Frontal cortex (tissue), 4 donors: Measurements from ENCODE around the gene EXOC3. TPM values are rescaled to one million over a fixed set of nuclear protein-coding genes. Genes with fewer than 3 reads are reported as not detected.
"Not testable (repeated sequence)": the region's sequence is repeated elsewhere in the genome, so short reads cannot be mapped to it uniquely, and the experiment has no call there.

ENCODE experiments used
- DNase-seq, 2 donors: peaks; one replicate each; pipeline ENCODE4 v3.0.0; 2012; ENCODE audit warnings: low spot score in 2 of 2
- FAIRE-seq: peaks from 2 replicates; lab custom pipeline; 2012; peaks lifted over from hg19 to GRCh38; lab: Jason Lieb, UNC
- total RNA-seq: library from RNA; depleted of rRNA; stranded (reverse); fragments of >200 nt; gene quantifications from one replicate; pipeline ENCODE4 v1.2.3, GENCODE V29; 2014
- donor health status: control.
- donor health status: control.
- donor health status: control.

EXOC3 gene
- total RNA-seq, 1 donor from 2014 or later, result 22.4 TPM

DNA sequence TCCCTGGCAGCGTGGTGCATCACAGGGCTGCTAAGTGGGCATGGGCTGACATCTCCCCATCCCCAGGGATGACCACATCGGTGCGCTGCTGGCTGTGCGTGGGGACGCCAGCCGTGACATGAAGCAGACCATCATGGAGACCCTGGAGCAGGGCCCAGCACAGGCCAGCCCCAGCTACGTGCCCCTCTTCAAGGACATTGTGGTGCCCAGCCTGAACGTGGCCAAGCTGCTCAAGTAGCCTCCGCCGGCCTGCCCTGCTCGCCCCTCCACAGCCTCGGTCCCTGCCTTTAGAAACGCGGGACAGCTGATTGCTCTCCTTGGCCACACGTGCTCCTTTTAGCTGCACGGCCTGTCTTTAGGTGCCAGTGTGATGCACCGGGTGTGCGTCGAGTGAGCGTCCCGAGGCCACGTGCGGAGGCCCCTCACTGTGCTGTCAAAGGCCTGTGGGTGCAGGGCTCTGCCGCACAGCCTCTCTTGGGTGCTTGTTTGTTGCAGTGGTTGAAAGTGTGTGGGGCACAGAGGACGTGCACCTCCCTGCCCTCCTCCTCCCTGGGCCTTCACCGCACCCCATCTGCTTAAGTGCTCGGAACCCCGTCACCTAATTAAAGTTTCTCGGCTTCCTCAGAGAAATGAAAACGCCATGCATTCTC is 23.8 kb downstream of the EXOC3 start:
- DNase-seq (no peak), FAIRE-seq (no peak)

DNA sequence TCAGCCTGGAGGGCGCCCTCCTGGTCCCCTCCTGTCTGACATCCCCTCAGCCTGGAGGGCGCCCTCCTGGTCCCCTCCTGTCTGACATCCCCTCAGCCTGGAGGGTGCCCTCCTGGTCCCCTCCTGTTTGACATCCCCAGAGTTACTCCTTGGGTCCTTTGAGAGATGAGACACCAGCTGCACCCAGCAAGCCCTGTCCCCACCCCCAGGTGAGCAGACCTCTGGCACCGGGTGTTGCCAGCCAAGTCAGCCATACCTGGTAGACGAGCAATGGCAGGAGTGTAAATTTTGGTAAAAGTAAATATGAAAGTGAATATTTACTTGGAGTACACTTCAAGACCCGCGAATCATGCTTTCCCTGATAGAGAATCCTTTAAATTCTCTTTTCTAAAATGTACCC is 25.4 kb downstream of the EXOC3 start:
- no peak for FAIRE-seq
- no peak for DNase-seq

DNA sequence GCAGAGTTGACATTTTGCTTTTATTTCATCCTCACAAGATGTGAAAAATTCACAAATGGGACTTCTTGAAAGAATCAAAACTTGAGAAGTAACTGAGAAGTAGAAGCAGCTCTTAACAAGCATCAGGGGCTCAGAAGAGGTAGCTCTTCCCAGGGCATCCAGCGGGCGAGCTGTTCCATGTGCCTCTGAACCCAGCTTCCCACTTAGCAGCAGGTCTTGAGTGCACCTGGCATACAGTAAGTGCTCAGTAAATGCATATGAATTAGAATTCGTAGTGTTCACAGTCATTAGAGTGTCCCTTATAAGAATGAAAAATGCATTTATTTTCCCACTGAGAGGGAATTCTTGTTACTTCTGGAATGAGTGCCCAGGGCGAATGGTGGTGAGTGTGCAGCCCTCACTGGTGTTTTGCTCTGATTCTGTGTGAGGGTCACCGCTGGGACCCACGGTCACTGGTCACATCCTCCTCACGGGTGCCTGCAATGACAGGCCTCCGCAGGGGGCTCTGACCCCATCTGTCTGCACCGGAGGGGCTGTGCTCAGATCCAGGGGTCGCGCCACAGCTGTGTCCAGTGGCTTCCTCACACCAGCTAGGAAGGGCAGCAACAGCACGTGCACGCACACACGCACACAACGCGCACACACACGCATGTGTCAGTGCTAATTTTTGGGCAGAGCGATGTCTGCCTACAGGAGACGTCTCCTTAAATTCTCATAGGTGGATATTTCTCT is 26.9 kb downstream of the EXOC3 start:
- no peak for DNase-seq
- no peak for FAIRE-seq

DNA sequence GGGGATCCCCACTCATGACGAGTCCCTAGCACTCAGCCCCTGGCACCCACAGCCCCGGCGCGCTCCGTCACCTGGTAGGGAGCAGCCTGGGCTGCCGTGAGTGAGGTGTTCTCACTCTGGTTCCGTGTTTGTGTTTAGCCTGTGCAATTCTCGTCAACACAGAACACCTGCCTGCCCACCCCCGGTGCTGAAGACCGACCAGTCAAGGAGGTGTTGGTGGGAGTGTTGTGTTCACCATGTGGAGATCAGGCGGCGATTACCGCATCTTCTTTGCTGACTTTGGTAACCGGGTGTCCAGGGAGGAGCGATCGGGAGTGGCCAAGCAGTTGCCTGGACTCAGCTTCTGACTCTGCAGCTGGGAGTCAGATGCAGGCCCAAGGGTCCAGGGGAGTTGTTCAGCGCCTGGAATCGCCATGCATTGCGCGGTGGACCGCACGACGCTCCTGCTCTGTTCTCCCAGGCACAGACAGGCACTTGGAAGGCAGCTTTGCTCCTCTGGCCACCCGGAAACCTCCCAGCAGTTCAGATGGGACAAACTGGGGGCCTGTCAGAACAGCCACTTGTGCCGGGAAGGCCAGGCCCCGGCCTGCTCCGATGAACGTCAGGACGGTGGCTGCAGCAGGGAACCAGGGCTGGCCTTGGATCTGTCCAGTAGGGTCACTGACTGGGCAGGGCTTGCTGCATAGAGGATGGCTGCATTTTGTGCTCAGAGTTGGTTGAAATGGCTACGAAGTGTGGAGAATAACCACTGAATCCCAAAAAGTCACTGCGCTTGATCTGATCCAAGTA is 28.2 kb downstream of the EXOC3 start:
- FAIRE-seq, result no peak
- no peak for DNase-seq

DNA sequence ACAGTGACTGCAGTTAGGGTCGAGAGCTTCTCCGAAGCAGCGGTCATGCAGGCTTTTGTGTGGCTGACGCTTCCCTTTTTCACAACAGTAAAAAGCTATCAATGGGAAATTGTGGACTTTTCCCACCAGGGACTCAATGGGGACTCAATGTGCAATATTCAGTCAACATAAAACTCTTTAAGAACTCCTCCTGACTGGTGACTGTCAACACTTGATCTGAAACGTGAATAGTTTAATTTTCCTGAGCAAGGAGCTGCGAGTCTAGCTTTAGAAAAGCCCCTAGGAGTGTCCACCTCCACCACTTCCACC is 28.7 kb downstream of the EXOC3 start:
- FAIRE-seq, result no peak

DNA sequence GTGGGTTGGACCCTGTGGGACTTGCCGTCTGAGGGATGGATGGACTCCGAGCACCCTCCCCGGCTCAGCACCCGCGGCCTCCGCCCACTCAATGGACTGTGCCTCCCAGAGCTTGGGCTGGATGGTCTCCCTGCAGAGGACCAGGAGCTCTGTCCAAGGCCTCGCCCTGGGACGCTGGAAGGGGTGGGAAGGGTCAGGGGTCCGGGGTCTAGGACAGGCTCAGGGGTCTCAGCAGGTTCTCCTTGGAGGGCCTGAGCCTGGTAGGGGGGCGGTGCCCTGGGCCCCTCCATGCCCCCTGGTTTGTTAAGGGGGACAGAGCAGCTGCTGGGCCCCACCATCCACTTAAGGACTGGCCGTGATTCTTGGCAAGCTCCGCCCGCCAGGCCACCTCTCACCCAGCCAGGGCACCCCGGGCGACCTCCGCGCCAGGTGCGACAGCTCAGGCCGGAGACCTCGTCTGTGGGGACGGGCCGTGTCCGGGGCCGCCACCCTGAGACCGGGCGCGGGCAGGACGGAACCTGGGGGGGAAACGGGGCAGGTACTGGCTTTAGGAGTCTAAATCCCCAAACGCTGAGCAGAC is 29.2 kb downstream of the EXOC3 start:
- DNase-seq (peak in 1 of 2 donors; percentile 39), FAIRE-seq (no peak)

More for the DNA sequence above, 28.7 kb downstream of the EXOC3 start:
- peak in 1 of 2 donors; percentile 31 for DNase-seq

DNA sequence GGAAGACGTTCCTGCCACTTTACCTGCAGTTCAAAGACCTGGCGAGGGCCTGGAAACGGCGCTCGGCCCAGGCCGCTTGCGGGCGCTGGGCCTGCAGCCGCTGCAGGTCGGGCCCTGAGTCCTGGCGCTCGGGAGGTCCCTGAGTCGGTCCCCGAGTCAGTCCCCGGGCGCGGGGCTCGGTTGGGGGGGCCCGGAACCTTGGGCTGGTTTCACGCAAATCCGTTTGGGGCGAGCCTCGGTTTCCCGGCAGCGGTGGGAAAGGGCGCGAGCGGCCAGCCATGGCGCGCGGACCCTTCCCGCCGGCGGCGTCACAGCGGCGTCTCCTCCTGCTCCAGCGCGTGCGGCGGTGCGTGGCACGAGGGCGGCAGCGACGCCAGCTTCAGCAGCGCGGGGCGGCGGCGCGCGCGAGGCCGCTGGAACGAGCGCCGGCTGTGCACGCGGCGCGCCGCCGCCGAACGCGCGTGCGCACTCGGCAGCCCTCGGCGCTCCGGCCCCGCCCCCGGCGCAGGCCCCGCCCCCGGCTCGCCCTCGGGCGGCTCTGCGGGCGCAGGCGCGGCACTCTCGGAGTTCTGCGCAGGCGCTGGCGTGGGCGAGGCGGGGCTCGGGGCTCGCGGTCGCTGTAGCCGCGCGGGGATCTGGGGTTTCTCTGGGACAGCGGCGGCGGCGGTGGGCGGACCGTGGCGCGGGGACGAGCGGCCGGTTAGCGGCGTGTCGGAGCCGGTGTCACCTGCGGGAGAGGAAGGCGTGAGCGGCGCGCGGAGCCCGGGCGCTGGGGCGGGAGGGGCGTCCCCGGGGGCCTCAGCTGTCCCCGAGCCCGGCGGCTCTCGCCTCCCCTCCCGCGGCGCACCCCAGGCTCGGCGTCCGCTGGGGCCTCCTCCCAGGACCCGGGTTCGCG is 29.9 kb downstream of the EXOC3 start:
- DNase-seq (peak; percentile 100), FAIRE-seq (no peak)

DNA sequence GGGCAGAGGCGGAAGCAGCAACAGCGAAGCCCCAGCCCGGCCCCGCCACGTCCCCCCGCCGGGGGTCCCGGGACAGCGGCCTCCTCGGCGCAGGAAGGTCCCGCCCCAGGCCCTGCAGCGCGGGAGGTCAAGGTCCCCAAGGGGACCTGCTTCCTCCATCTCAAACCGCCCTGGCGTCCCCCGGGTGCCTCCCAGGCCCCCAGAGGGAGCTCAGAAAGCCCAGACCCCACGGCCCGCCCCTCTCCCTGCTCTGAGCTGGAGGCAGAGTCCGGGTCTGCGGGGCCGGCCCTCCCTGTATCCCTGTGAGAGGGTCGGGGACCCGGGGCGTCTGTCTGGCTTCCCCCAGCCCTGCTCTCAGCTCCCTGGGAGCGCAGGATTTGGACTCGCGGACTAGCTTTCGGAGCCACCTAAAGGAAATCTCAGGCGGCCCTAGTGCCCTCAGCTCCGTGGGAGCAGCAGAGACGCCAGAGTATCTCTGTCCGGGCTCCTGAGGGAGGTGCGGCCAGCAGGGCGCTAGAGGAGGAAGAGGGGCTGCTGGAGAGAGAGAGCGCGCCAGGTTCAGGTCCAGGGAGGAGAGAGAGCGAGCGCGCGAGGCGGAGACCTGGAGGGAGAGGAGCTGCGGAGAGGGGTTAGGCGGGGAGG is 30.7 kb downstream of the EXOC3 start:
- FAIRE-seq (no peak), DNase-seq (peak in 1 of 2 donors; percentile 54)

DNA sequence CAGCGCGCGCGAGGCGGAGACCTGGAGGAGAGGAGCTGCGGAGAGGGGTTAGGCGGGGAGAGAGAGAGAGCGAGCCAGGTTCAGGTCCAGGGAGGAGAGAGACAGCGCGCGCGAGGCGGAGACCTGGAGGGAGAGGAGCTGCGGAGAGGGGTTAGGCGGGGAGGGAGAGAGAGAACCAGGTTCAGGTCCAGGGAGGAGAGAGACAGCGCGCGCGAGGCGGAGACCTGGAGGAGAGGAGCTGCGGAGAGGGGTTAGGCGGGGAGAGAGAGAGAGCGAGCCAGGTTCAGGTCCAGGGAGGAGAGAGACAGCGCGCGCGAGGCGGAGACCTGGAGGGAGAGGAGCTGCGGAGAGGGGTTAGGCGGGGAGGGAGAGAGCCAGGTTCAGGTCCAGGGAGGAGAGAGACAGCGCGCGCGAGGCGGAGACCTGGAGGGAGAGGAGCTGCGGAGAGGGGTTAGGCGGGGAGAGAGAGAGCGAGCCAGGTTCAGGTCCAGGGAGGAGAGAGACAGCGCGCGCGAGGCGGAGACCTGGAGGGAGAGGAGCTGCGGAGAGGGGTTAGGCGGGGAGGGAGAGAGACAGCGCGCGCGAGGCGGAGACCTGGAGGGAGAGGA is 31.4 kb downstream of the EXOC3 start:
- not testable (repeated sequence) for FAIRE-seq, DNase-seq

DNA sequence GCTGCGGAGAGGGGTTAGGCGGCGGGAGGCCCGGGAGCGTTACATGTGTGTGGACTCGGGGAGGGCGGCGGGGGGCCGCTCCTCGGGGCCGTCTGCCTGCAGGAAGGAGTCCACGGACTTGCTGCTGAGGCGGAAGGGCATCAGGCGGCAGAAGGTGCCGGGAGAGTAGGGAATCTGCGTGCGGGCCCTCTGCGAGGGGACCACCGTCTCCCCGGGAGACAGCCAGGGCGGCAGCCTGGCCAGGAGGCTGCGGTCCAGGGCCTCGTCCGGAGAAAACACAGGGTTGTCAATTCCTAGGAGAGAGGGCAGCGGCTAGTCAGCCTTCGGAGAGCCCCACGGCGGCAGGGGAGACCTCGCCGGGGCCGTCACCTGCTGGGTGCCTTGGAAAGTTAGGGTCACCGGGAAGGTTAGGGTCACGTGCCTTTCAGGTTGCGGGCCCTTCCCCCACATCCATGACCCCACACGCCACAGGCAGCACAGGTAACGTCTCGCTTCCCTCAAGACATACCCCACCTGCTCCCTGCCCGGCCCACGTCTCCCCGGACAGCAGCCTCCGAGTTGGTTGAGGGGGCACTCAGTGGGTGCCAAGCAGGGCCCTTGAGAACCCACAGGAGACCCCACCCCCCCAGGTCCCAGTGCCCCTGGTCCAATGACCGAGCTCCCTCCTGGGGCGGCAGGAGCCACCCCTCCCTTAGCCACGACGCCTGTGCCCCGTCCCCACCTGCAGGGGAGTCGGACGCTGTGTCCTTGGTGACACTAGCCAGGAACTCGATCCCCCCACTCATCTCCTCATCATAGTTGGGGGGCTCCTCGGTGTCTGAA is 32.1 kb downstream of the EXOC3 start:
- no peak for FAIRE-seq
- DNase-seq, result no peak

DNA sequence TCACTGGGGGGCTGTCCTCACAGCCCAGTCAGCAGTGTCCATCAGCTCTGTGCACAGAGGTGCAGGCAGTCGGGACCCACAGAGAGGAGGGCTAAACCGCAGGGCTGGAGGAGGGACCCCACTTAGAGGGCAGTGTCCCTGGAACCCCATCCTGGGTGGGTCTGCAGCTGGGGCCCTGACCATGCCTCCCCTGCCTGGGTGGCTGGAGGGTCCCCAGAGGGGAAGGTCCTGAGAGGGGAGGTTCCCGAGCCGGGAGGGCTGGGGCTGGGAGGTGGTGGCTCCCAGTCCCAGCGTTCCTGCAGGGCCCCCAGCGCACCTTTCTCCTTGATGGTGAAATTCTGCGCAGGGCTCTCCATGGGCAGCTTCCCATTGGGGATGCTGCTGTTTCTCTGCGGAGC is 32.7 kb downstream of the EXOC3 start:
- FAIRE-seq, result no peak

DNA sequence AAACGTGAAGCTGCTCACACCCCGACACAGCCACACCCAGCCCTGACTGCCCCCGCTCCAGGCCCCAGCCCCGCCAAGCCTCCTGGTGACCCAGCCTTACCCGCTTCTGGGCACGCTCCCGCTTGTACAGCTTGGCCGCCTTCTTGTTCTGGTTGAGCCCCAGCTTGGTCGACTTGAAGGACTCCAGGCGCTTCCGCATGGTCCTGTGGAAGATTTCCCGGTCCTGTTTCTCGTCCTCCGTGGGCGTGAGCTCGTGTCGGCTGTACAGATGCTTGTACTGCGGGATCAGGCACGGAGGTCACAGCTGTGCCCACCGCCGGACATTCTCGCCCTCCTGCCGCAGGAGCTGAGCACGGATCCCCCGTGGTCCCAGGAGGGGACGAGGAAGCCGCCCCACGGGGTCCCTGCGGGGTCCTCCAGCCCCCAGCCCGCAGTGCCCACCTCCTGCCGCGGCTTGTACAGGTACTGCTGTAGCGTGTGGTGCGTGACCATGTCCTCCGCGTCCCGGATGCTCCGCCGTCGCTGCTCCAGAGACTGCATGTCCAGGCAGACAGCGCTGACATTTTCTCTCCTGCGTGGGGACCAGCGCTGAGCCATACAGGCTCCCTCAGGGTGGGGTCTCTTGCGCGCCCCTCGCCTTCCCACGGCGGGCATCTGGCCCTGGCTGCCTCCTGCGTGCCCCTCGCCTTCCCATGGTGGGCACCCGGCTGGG is 33.3 kb downstream of the EXOC3 start:
- FAIRE-seq, result no peak
- DNase-seq, result no peak

More for the DNA sequence above, 32.7 kb downstream of the EXOC3 start:
- DNase-seq, result no peak

DNA sequence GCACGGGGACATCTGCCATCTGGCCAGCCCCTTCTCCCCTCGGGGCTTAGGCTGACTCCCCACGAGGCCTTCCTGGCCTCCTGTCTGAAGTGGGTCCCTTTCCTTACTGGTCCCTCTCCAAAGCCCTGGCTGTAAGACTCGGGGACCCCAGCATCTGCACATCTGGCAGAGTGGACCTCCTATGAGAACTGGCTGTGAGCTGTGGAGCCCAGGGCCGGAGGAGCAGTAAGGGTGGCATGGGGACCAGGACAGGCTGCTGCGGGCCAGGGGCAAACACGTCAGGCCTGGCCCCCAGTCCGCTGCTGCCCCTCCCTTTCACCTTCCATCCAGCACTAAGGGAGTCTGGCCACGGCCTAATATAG is 33.8 kb downstream of the EXOC3 start:
- DNase-seq, result no peak
- no peak for FAIRE-seq

DNA sequence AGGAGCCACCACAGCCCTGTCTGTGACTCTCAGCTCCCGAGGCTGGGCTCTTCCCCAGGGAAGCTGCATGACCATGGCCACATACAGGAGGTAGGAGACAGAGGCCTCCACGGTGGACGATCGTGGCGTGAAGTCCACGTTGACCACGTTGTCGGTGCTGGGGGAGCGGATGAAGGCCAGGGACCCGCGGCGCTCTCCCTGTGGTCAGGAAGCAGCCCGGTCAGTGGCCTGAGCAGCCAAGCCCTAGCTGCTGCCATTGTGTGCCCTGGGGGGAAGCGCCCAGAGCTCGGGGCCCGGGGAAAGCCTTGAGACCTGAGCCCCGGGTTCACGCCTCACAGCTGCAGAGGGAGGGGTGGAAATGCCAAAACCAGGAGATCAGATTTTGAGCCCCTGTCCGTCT is 34.3 kb downstream of the EXOC3 start:
- DNase-seq (no peak), FAIRE-seq (no peak)

DNA sequence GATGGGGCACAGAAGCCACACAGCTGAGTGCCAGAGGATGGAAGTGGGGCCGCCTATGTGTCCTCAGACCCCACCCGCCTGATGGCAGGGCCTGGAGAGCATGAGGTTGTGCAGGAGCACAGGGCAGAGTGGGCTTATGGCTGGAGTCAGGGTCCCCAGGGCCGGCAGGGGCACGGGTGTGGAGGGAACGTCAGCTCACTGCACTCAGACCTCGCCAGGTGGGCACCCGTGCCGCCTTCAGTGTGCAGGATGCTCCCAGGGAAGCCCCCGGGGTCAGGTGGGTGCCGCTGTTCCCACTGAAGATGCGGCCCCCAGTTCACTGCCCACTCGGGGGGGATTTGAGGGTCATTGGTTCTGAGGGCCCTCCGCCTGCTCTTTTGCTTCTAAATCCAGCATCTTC is 34.9 kb downstream of the EXOC3 start:
- FAIRE-seq (no peak), DNase-seq (no peak)

DNA sequence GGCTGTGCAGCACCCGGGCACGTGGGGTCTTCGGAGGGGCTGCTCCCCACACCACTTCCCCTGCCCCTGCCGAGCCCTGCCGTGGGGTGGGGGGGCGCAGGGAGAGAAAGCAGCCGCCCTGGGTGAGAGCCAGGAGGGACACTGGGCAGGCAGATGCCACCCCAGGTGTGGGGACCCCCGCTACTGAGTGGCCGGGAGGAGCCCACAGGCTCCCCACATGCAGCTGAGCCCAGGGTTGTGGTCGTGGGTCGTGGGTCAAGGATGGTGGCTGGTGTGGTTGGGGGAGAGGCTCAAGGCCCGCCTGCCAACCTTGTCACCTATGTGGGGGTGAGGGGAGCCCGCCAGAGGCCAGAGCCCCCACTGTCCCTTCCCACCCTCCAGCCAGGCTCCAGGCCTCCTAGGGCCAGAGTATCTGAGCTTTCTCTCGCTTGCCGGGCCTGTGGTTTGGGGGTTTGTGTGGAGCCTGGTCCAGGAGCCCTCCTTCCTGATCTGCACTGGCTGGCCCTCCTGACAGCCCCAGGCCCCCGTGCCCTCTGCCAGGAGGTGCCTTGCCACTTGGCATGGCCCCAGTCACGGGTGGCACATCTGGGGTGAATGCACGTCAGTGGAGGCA is 35.5 kb downstream of the EXOC3 start:
- FAIRE-seq, result no peak
- no peak for DNase-seq

DNA sequence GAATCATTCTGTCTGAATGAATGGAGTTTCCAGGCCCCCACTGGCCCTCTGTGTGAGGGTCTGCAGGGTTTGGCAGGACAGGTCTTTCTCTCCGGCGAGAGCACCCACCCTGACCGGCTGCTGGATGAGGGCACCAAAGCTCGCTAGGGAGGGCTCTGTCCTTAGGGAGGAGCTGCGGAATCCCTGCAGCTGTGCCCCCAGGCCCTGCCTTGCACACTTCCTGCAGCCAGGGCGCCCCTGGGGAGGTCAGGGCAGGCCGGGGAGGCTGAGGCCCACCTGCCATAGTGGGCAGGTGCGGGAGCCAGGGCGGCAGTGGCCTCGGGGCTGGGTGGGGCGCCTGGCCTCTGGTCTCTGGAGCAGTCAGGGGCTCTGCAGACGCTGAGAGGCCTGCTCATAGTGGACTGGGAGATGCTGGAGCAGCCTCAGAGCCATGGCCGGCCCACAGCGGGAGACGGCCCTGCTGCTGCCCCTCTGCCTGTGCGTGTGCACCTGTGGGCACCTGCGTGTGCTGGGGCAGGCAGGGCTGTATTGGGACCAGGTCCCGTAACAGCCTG is 36.1 kb downstream of the EXOC3 start:
- DNase-seq, result no peak
- FAIRE-seq, result no peak
